Mesenchymal stem cell (in vitro differentiated cells and primary cell): ENCODE data around the gene ATP2B1.

Experiments used
- DNase-seq: peaks from one replicate; pipeline ENCODE4 v3.0.0-alpha.2; 2013
- H2AFZ ChIP-seq: one replicate; pipeline ENCODE4 v1.6.1; 2013; ENCODE audit warnings: low read depth, mild to moderate bottlenecking, control low read depth, inconsistent platforms, low read length, moderate library complexity
- H2AK5ac ChIP-seq: 2 replicates; pipeline ENCODE4 v1.6.1; 2013; ENCODE audit warnings: low read length, moderate library complexity, mild to moderate bottlenecking, inconsistent platforms; ENCODE audit not compliant: severe bottlenecking
- H2BK120ac ChIP-seq: one replicate; pipeline ENCODE4 v1.6.1; 2013; ENCODE audit warnings: low read depth, mild to moderate bottlenecking, inconsistent platforms, low read length, moderate library complexity
- H2BK12ac ChIP-seq, 2 experiments: one replicate each; pipeline ENCODE4 v1.6.1; 2013; ENCODE audit warnings: inconsistent platforms in 2 of 2, low read length in 2 of 2, mild to moderate bottlenecking in 2 of 2, moderate library complexity in 2 of 2, control low read depth in 1 of 2
- H2BK15ac ChIP-seq: one replicate; pipeline ENCODE4 v1.6.1; 2013; ENCODE audit warnings: mild to moderate bottlenecking, low read depth, inconsistent platforms; ENCODE audit not compliant: poor library complexity, severe bottlenecking
- H2BK5ac ChIP-seq: 2 replicates; pipeline ENCODE4 v1.6.1; 2013; ENCODE audit warnings: low read depth, mild to moderate bottlenecking, low read length, control low read depth, inconsistent platforms; ENCODE audit not compliant: poor library complexity, severe bottlenecking
- H3K14ac ChIP-seq, 2 experiments: one replicate each; pipeline ENCODE4 v1.6.1; 2013; ENCODE audit warnings: inconsistent platforms in 2 of 2, low read length in 2 of 2, control low read depth in 1 of 2, mild to moderate bottlenecking in 1 of 2, moderate library complexity in 1 of 2
- H3K18ac ChIP-seq, 2 experiments: one replicate each; pipeline ENCODE4 v1.6.1; 2013; ENCODE audit warnings: inconsistent platforms in 2 of 2, low read length in 2 of 2, control low read depth in 1 of 2, low read depth in 1 of 2, mild to moderate bottlenecking in 1 of 2
- H3K23ac ChIP-seq, 2 experiments: one replicate each; pipeline ENCODE4 v1.6.1; 2013; ENCODE audit warnings: inconsistent platforms in 2 of 2, low read length in 2 of 2, mild to moderate bottlenecking in 2 of 2, moderate library complexity in 2 of 2, control low read depth in 1 of 2
- H3K27ac ChIP-seq: 2 replicates; pipeline ENCODE4 v1.5.1; 2013; ENCODE audit warnings: mild to moderate bottlenecking, moderate library complexity, low read length, control low read depth, inconsistent platforms; ENCODE audit not compliant: poor library complexity, severe bottlenecking
- H3K27me3 ChIP-seq, 2 experiments: 2 replicates each; pipeline versions ENCODE4 v1.6.1 to v1.7.0; 2013; ENCODE audit warnings: low read length in 2 of 2, mild to moderate bottlenecking in 2 of 2, moderate library complexity in 2 of 2, control low read depth in 1 of 2, inconsistent platforms in 1 of 2; ENCODE audit not compliant: control insufficient read depth in 1 of 2, insufficient read depth in 1 of 2
- H3K36me3 ChIP-seq, 2 experiments: 2 replicates each; pipeline versions ENCODE4 v1.6.1 to v1.7.0; 2013; ENCODE audit warnings: low read length in 2 of 2, control low read depth in 1 of 2, inconsistent platforms in 1 of 2, low read depth in 1 of 2, mild to moderate bottlenecking in 1 of 2; ENCODE audit not compliant: insufficient read depth in 2 of 2, control insufficient read depth in 1 of 2
- H3K4ac ChIP-seq, 2 experiments: one replicate each; pipeline ENCODE4 v1.6.1; 2013; ENCODE audit warnings: inconsistent platforms in 2 of 2, low read length in 2 of 2, mild to moderate bottlenecking in 2 of 2, moderate library complexity in 2 of 2, control low read depth in 1 of 2, low read depth in 1 of 2
- H3K4me1 ChIP-seq: 2 replicates; pipeline ENCODE4 v1.6.1; 2013; ENCODE audit warnings: low read depth, low read length, control low read depth; ENCODE audit not compliant: control insufficient read depth, insufficient read depth
- H3K4me2 ChIP-seq: 2 replicates; pipeline ENCODE4 v1.6.1; 2013; ENCODE audit warnings: low read length, mild to moderate bottlenecking, inconsistent platforms; ENCODE audit not compliant: poor library complexity, severe bottlenecking
- H3K4me3 ChIP-seq, 2 experiments: 2 replicates each; pipeline versions ENCODE4 v1.5.1 to v1.7.0; 2013; ENCODE audit warnings: low read length in 2 of 2, mild to moderate bottlenecking in 2 of 2, control low read depth in 1 of 2, low read depth in 1 of 2; ENCODE audit not compliant: insufficient read depth in 1 of 2
- H3K79me1 ChIP-seq: replicated peaks from 2 replicates; pipeline ENCODE4 v1.6.1; 2013; ENCODE audit warnings: mild to moderate bottlenecking, control low read depth, low read length, inconsistent platforms; ENCODE audit not compliant: poor library complexity, severe bottlenecking
- H3K9ac ChIP-seq: 2 replicates; pipeline ENCODE4 v1.7.0; 2013; ENCODE audit warnings: mild to moderate bottlenecking, low read length, moderate library complexity
- H3K9me3 ChIP-seq: 2 replicates; pipeline ENCODE4 v1.7.0; 2013; ENCODE audit warnings: mild to moderate bottlenecking, low read length; ENCODE audit not compliant: control insufficient read depth
- H4K8ac ChIP-seq: one replicate; pipeline ENCODE4 v1.6.1; 2013; ENCODE audit warnings: inconsistent platforms, mild to moderate bottlenecking, low read length, moderate library complexity
- H4K91ac ChIP-seq: one replicate; pipeline ENCODE4 v1.6.1; 2013; ENCODE audit warnings: mild to moderate bottlenecking, low read length, inconsistent platforms
- WGBS: methylation state at CpG from one replicate; pipeline ENCODE4 v1.1.7; 2013; ENCODE audit warnings: mixed read lengths; 5-methylcytosine and 5-hydroxymethylcytosine counted together

The ATP2B1 gene

GRCh38 chr12:89618113-89618862 is 90.3 kb downstream of the ATP2B1 start:
- H4K91ac ChIP-seq: no peak overlapping the region
- DNase-seq: peak; percentile 11
- H3K4ac ChIP-seq: no peak overlapping the region
- no peaks in the 10 kb centered on the region for H3K9me3 ChIP-seq
- H3K14ac ChIP-seq: no peak overlapping the region
- no peaks in the 10 kb centered on the region for H3K4me1 ChIP-seq
- H2AK5ac ChIP-seq: no peak overlapping the region
- 47% methylated on average over 2 of the region's 2 CpGs for WGBS
- no peak overlapping the region for H2BK12ac ChIP-seq
- peaks cover 0 to 98% of the 10 kb centered on the region in 2 experiments for H3K36me3 ChIP-seq
- no peak overlapping the region for H2BK120ac ChIP-seq
- H4K8ac ChIP-seq: no peak overlapping the region
- H3K18ac ChIP-seq: no peak overlapping the region
- H3K27me3 ChIP-seq: no peaks in the 10 kb centered on the region
- H3K9ac ChIP-seq: no peak overlapping the region
- H3K23ac ChIP-seq: no peak overlapping the region
- no peak overlapping the region for H3K4me3 ChIP-seq
- no peak overlapping the region for H3K4me2 ChIP-seq
- H2BK5ac ChIP-seq: no peak overlapping the region
- H3K79me1 ChIP-seq: peaks cover 3% of the 10 kb centered on the region
- no peak overlapping the region for H2BK15ac ChIP-seq
- no peak overlapping the region for H3K27ac ChIP-seq
- H2AFZ ChIP-seq: no peak overlapping the region

DNA sequence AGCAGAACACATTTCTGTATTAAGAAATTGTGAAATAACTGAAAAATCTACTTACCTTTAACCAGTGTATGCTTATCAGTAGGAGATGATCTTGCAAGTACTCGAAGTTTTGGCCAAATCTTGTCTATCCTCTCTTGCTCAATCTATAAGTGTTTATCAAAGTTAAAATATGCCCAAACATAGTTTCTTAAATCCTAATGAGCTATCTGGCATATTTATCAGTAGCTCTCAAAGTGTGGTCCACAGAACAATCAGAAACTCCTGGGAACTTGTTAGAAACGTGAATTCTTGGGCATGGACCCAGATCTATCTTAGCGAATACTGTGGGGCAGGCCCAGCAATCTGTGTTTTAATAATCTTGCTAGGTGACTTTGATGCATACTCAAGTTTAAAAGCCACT is 98.3 kb downstream of the ATP2B1 start:
- no peaks in the 10 kb centered on the region for H3K27me3 ChIP-seq
- 100% methylated on average over 1 of the region's 3 CpGs for WGBS
- no peak overlapping the region for H2BK12ac ChIP-seq
- no peak overlapping the region for H2BK5ac ChIP-seq
- H2AK5ac ChIP-seq: no peak overlapping the region
- no peak overlapping the region for H3K23ac ChIP-seq
- H2BK120ac ChIP-seq: no peak overlapping the region
- H3K27ac ChIP-seq: no peak overlapping the region
- no peaks in the 10 kb centered on the region for H3K9me3 ChIP-seq
- H3K14ac ChIP-seq: no peak overlapping the region
- H2AFZ ChIP-seq: no peak overlapping the region
- peaks cover 2% of the 10 kb centered on the region for H3K79me1 ChIP-seq
- no peak overlapping the region for H3K4me3 ChIP-seq
- H4K8ac ChIP-seq: no peak overlapping the region
- no peak overlapping the region for H3K9ac ChIP-seq
- H3K4ac ChIP-seq: no peak overlapping the region
- no peak overlapping the region for H3K18ac ChIP-seq
- peaks cover 0 to 97% of the 10 kb centered on the region in 2 experiments for H3K36me3 ChIP-seq
- H4K91ac ChIP-seq: no peak overlapping the region
- DNase-seq: no peak
- H3K4me1 ChIP-seq: no peaks in the 10 kb centered on the region
- H2BK15ac ChIP-seq: no peak overlapping the region
- no peak overlapping the region for H3K4me2 ChIP-seq

- H3K23ac ChIP-seq: no peak overlapping the region
- H2AK5ac ChIP-seq: no peak overlapping the region
Observed at GRCh38 chr12:89603678-89604077, 105.0 kb downstream of the ATP2B1 start.

GRCh38 chr12:89597770-89598169 is 110.9 kb downstream of the ATP2B1 start:
- Histone ChIP-seq H3K27ac (no peak overlapping the region), H3K27me3 (no peaks in the 10 kb centered on the region), H4K91ac (no peak overlapping the region), H2BK120ac (no peak overlapping the region), H3K4me1 (no peaks in the 10 kb centered on the region), H2BK12ac (no peak overlapping the region), H3K4me3 (no peak overlapping the region), H2AFZ (no peak overlapping the region), H2BK15ac (no peak overlapping the region), H3K4ac (no peak overlapping the region), H3K9ac (no peak overlapping the region), H4K8ac (no peak overlapping the region), H2AK5ac (no peak overlapping the region), H3K14ac (no peak overlapping the region), H3K23ac (no peak overlapping the region), H3K36me3 (peaks cover 6 to 92% of the 10 kb centered on the region in 2 experiments), H3K79me1 (no peaks in the 10 kb centered on the region), H2BK5ac (no peak overlapping the region), H3K18ac (no peak overlapping the region), H3K9me3 (no peaks in the 10 kb centered on the region), H3K4me2 (no peak overlapping the region)
- no peak for DNase-seq
- WGBS: 100% methylated on average over 1 of the region's 1 CpG

More at GRCh38 chr12:89603678-89604077, 105.0 kb downstream of the ATP2B1 start:
- Histone ChIP-seq H4K91ac (no peak overlapping the region), H3K4me2 (no peak overlapping the region), H2AFZ (no peak overlapping the region), H3K9me3 (no peaks in the 10 kb centered on the region), H3K4ac (no peak overlapping the region), H3K4me1 (no peaks in the 10 kb centered on the region), H3K79me1 (peaks cover under 1% of the 10 kb centered on the region), H2BK12ac (no peak overlapping the region), H3K27me3 (no peaks in the 10 kb centered on the region), H3K36me3 (peaks cover 6 to 97% of the 10 kb centered on the region in 2 experiments), H2BK5ac (no peak overlapping the region), H3K14ac (no peak overlapping the region), H3K4me3 (no peak overlapping the region), H3K27ac (no peak overlapping the region), H3K18ac (no peak overlapping the region), H2BK15ac (no peak overlapping the region), H2BK120ac (no peak overlapping the region), H3K9ac (no peak overlapping the region), H4K8ac (no peak overlapping the region)
- 99% methylated on average over 4 of the region's 5 CpGs for WGBS
- no peak for DNase-seq
